ENCODE data around the gene STUB1.

STUB1 gene

GRCh38 chr16:714079-714478 is 33.9 kb downstream of the STUB1 start:
- no peaks in the 10 kb centered on the region for H3K36me3 ChIP-seq (ENCODE audit: insufficient read depth, low read length)
- no peak overlapping the region for H3K27ac ChIP-seq
- TF ChIP-seq POLR2AphosphoS5 (IDR thresholded peaks at IDR 0.05; ENCODE audit: borderline replicate concordance, low read depth, low read length) (no peak), EZH2 (IDR thresholded peaks at IDR 0.05) (no peak), FOXP2 (optimal IDR thresholded peaks at IDR 0.05; ENCODE audit: control extremely low read depth, extremely low read length, insufficient read depth) (no peak)
- H3K9ac ChIP-seq (ENCODE audit: insufficient read length), result no peak overlapping the region
- no peak overlapping the region for H3K4me3 ChIP-seq
- H3K9me3 ChIP-seq (ENCODE audit: low read depth, low read length), result no peaks in the 10 kb centered on the region
- DNase-seq (ENCODE audit: low read depth, low spot score), result no peak

- H3K27ac ChIP-seq, result no peak within 1 kb of the TSS
- DNase-seq (ENCODE audit: low read depth, low spot score), result no peak
- no peaks in the 10 kb centered on the region for H3K36me3 ChIP-seq (ENCODE audit: insufficient read depth, low read length)
- H3K9ac ChIP-seq (ENCODE audit: insufficient read length), result no peak within 1 kb of the TSS
- H3K4me3 ChIP-seq, result peak within 1 kb of the TSS; percentile 43
- no peaks in the 10 kb centered on the region for H3K9me3 ChIP-seq (ENCODE audit: low read depth, low read length)
- TF ChIP-seq POLR2AphosphoS5 (IDR thresholded peaks at IDR 0.05; ENCODE audit: borderline replicate concordance, low read depth, low read length), result no peak
- TF ChIP-seq FOXP2 (optimal IDR thresholded peaks at IDR 0.05; ENCODE audit: control extremely low read depth, extremely low read length, insufficient read depth), result no peak
- TF ChIP-seq EZH2 (IDR thresholded peaks at IDR 0.05), result no peak
These were observed 34.6 kb downstream of the STUB1 start, which contains the start of gene METRN for GRCh38 chr16:714558-715476. Gene METRN, plus strand, starts transcription at chr16:715118. Its CDS starts 172 bp downstream, at chr16:715290.

GRCh38 chr16:715477-716199 is 35.4 kb downstream of the STUB1 start:
- H3K4me3 ChIP-seq, result peak overlapping the region; percentile 43
- no peak overlapping the region for H3K27ac ChIP-seq
- no peaks in the 10 kb centered on the region for H3K36me3 ChIP-seq (ENCODE audit: insufficient read depth, low read length)
- TF ChIP-seq FOXP2 (optimal IDR thresholded peaks at IDR 0.05; ENCODE audit: control extremely low read depth, extremely low read length, insufficient read depth) (no peak), POLR2AphosphoS5 (IDR thresholded peaks at IDR 0.05; ENCODE audit: borderline replicate concordance, low read depth, low read length) (no peak), EZH2 (IDR thresholded peaks at IDR 0.05) (peak; percentile 61)
- H3K9ac ChIP-seq (ENCODE audit: insufficient read length), result no peak overlapping the region
- no peak for DNase-seq (ENCODE audit: low read depth, low spot score)
- no peaks in the 10 kb centered on the region for H3K9me3 ChIP-seq (ENCODE audit: low read depth, low read length)

- Histone ChIP-seq H3K36me3 (ENCODE audit: insufficient read depth, low read length) (no peaks in the 10 kb centered on the region), H3K27ac (no peak overlapping the region), H3K9me3 (ENCODE audit: low read depth, low read length) (no peaks in the 10 kb centered on the region), H3K4me3 (no peak overlapping the region), H3K9ac (ENCODE audit: insufficient read length) (no peak overlapping the region)
- no peak for TF ChIP-seq POLR2AphosphoS5 (IDR thresholded peaks at IDR 0.05; ENCODE audit: borderline replicate concordance, low read depth, low read length)
- DNase-seq (ENCODE audit: low read depth, low spot score), result no peak
These were observed 36.0 kb downstream of the STUB1 start for GRCh38 chr16:716200-716568.

- Histone ChIP-seq H3K9ac (ENCODE audit: insufficient read length) (no peak overlapping the region), H3K27ac (no peak overlapping the region), H3K36me3 (ENCODE audit: insufficient read depth, low read length) (no peaks in the 10 kb centered on the region), H3K9me3 (ENCODE audit: low read depth, low read length) (no peaks in the 10 kb centered on the region), H3K4me3 (no peak overlapping the region)
- TF ChIP-seq POLR2AphosphoS5 (IDR thresholded peaks at IDR 0.05; ENCODE audit: borderline replicate concordance, low read depth, low read length) (no peak), EZH2 (IDR thresholded peaks at IDR 0.05) (no peak), FOXP2 (optimal IDR thresholded peaks at IDR 0.05; ENCODE audit: control extremely low read depth, extremely low read length, insufficient read depth) (no peak)
- DNase-seq (ENCODE audit: low read depth, low spot score), result no peak
These were observed 36.6 kb downstream of the STUB1 start for GRCh38 chr16:716768-717325.

- Histone ChIP-seq H3K36me3 (ENCODE audit: insufficient read depth, low read length) (no peaks in the 10 kb centered on the region), H3K9ac (ENCODE audit: insufficient read length) (no peak overlapping the region), H3K4me3 (no peak overlapping the region), H3K9me3 (ENCODE audit: low read depth, low read length) (no peaks in the 10 kb centered on the region), H3K27ac (no peak overlapping the region)
- DNase-seq (ENCODE audit: low read depth, low spot score), result no peak
- TF ChIP-seq FOXP2 (optimal IDR thresholded peaks at IDR 0.05; ENCODE audit: control extremely low read depth, extremely low read length, insufficient read depth) (no peak), EZH2 (IDR thresholded peaks at IDR 0.05) (no peak), POLR2AphosphoS5 (IDR thresholded peaks at IDR 0.05; ENCODE audit: borderline replicate concordance, low read depth, low read length) (no peak)
These were observed 37.4 kb downstream of the STUB1 start for GRCh38 chr16:717450-718245.

- DNase-seq (ENCODE audit: low read depth, low spot score), result no peak
- H3K27ac ChIP-seq, result no peak overlapping the region
- no peaks in the 10 kb centered on the region for H3K36me3 ChIP-seq (ENCODE audit: insufficient read depth, low read length)
- TF ChIP-seq POLR2AphosphoS5 (IDR thresholded peaks at IDR 0.05; ENCODE audit: borderline replicate concordance, low read depth, low read length) (no peak), FOXP2 (optimal IDR thresholded peaks at IDR 0.05; ENCODE audit: control extremely low read depth, extremely low read length, insufficient read depth) (no peak), EZH2 (IDR thresholded peaks at IDR 0.05) (no peak)
- no peaks in the 10 kb centered on the region for H3K9me3 ChIP-seq (ENCODE audit: low read depth, low read length)
- no peak overlapping the region for H3K4me3 ChIP-seq
- no peak overlapping the region for H3K9ac ChIP-seq (ENCODE audit: insufficient read length)
These were observed 38.2 kb downstream of the STUB1 start for GRCh38 chr16:718389-718788.

All from SK-N-MC (cell line).